Measurements from ENCODE around the gene LIF.

Gene LIF

GRCh38 chr22:30273711-30274436, 27.3 kb upstream of the LIF start:
- DNase-seq = no peak
- WGBS (ENCODE audit: insufficient coverage) = 69% methylated on average over 9 of the region's 10 CpGs
- no peak overlapping the region for H3K27ac ChIP-seq (ENCODE audit: insufficient read depth in 1 of 2, low read depth in 1 of 2, low read length in 2 of 2, poor library complexity in 1 of 2, severe bottlenecking in 2 of 2)

GRCh38 chr22:30272781-30273601, 26.4 kb upstream of the LIF start:
- H3K27ac ChIP-seq (ENCODE audit: insufficient read depth in 1 of 2, low read depth in 1 of 2, low read length in 2 of 2, poor library complexity in 1 of 2, severe bottlenecking in 2 of 2) = no peak overlapping the region
- H3K4me3 ChIP-seq (ENCODE audit: control insufficient read depth in 1 of 7, extremely low read depth in 1 of 7, insufficient read depth in 4 of 7, low read depth in 2 of 7, low read length in 6 of 7) = no peak overlapping the region
- H3K9me3 ChIP-seq (ENCODE audit: control extremely low read depth in 1 of 5, control insufficient read depth in 4 of 5, insufficient read depth in 2 of 5, low read depth in 1 of 5, low read length in 4 of 5) = no peaks in the 10 kb centered on the region
- no peaks in the 10 kb centered on the region for H3K27me3 ChIP-seq (replicated peaks in 2 of 5; ENCODE audit: control insufficient read depth in 4 of 5, insufficient read depth in 5 of 5, low read length in 4 of 5)
- H3K36me3 ChIP-seq (ENCODE audit: control insufficient read depth in 4 of 4, insufficient read depth in 4 of 4, low read length in 3 of 4) = peaks cover 0 to 23% (median 3%) of the 10 kb centered on the region in 4 experiments
- peaks cover 12 to 85% (median 70%) of the 10 kb centered on the region in 4 experiments for H3K4me1 ChIP-seq (ENCODE audit: control extremely low read depth in 1 of 4, control insufficient read depth in 4 of 4, insufficient read depth in 4 of 4, low read length in 3 of 4)
- POLR2A ChIA-PET = no interaction called here
- WGBS (ENCODE audit: insufficient coverage) = 92% methylated on average over 12 of the region's 16 CpGs
- CTCF ChIA-PET = interaction anchor here (0.6 kb wide), 1 partner anchor 212 kb away, joined by 4 read pairs; no protein-coding TSS in a partner anchor
- no peak for DNase-seq

More at GRCh38 chr22:30273711-30274436, 27.3 kb upstream of the LIF start:
- Histone ChIP-seq H3K27me3 (replicated peaks in 2 of 5; ENCODE audit: control insufficient read depth in 4 of 5, insufficient read depth in 5 of 5, low read length in 4 of 5) (no peaks in the 10 kb centered on the region), H3K9me3 (ENCODE audit: control extremely low read depth in 1 of 5, control insufficient read depth in 4 of 5, insufficient read depth in 2 of 5, low read depth in 1 of 5, low read length in 4 of 5) (no peaks in the 10 kb centered on the region), H3K36me3 (ENCODE audit: control insufficient read depth in 4 of 4, insufficient read depth in 4 of 4, low read length in 3 of 4) (peaks cover 0 to 17% (median 1%) of the 10 kb centered on the region in 4 experiments), H3K4me3 (ENCODE audit: control insufficient read depth in 1 of 7, extremely low read depth in 1 of 7, insufficient read depth in 4 of 7, low read depth in 2 of 7, low read length in 6 of 7) (no peak overlapping the region), H3K4me1 (ENCODE audit: control extremely low read depth in 1 of 4, control insufficient read depth in 4 of 4, insufficient read depth in 4 of 4, low read length in 3 of 4) (peaks cover 9 to 84% (median 68%) of the 10 kb centered on the region in 4 experiments)
- CTCF ChIA-PET = interaction anchor here (1.2 to 1.4 kb wide), 2 partner anchors 13 to 14 kb away, joined by 3 read pairs; no protein-coding TSS in a partner anchor
- POLR2A ChIA-PET = no interaction called here

- DNase-seq = peak; percentile 78 to 95 (median 94)
- H3K27me3 ChIP-seq (replicated peaks in 2 of 5; ENCODE audit: control insufficient read depth in 4 of 5, insufficient read depth in 5 of 5, low read length in 4 of 5) = no peaks in the 10 kb centered on the region
- peaks cover 12 to 86% (median 68%) of the 10 kb centered on the region in 4 experiments for H3K4me1 ChIP-seq (ENCODE audit: control extremely low read depth in 1 of 4, control insufficient read depth in 4 of 4, insufficient read depth in 4 of 4, low read length in 3 of 4)
- peak overlapping the region in 1 of 7 experiments; percentile 43 for H3K4me3 ChIP-seq (ENCODE audit: control insufficient read depth in 1 of 7, extremely low read depth in 1 of 7, insufficient read depth in 4 of 7, low read depth in 2 of 7, low read length in 6 of 7)
- peaks cover 0 to 23% (median 3%) of the 10 kb centered on the region in 4 experiments for H3K36me3 ChIP-seq (ENCODE audit: control insufficient read depth in 4 of 4, insufficient read depth in 4 of 4, low read length in 3 of 4)
- ChIA-PET CTCF (interaction anchor here (1.9 kb wide), 1 partner anchor 10 kb away, joined by 5 read pairs; no protein-coding TSS in a partner anchor), POLR2A (interaction anchor here (0.7 to 0.8 kb wide), 2 partner anchors 12 to 17 kb away, joined by 3 read pairs; no protein-coding TSS in a partner anchor)
- WGBS (ENCODE audit: insufficient coverage) = 11% methylated on average over 10 of the region's 16 CpGs
- H3K9me3 ChIP-seq (ENCODE audit: control extremely low read depth in 1 of 5, control insufficient read depth in 4 of 5, insufficient read depth in 2 of 5, low read depth in 1 of 5, low read length in 4 of 5) = no peaks in the 10 kb centered on the region
- peak overlapping the region; percentile 60 to 73 for H3K27ac ChIP-seq (ENCODE audit: insufficient read depth in 1 of 2, low read depth in 1 of 2, low read length in 2 of 2, poor library complexity in 1 of 2, severe bottlenecking in 2 of 2)
These were observed 24.3 kb upstream of the LIF start for GRCh38 chr22:30270832-30271231.

GRCh38 chr22:30268331-30268730, 21.8 kb upstream of the LIF start:
- H3K27ac ChIP-seq (ENCODE audit: insufficient read depth in 1 of 2, low read depth in 1 of 2, low read length in 2 of 2, poor library complexity in 1 of 2, severe bottlenecking in 2 of 2) = peak overlapping the region; percentile 91 to 92
- no peaks in the 10 kb centered on the region for H3K27me3 ChIP-seq (replicated peaks in 2 of 5; ENCODE audit: control insufficient read depth in 4 of 5, insufficient read depth in 5 of 5, low read length in 4 of 5)
- H3K9me3 ChIP-seq (ENCODE audit: control extremely low read depth in 1 of 5, control insufficient read depth in 4 of 5, insufficient read depth in 2 of 5, low read depth in 1 of 5, low read length in 4 of 5) = no peaks in the 10 kb centered on the region

DNA sequence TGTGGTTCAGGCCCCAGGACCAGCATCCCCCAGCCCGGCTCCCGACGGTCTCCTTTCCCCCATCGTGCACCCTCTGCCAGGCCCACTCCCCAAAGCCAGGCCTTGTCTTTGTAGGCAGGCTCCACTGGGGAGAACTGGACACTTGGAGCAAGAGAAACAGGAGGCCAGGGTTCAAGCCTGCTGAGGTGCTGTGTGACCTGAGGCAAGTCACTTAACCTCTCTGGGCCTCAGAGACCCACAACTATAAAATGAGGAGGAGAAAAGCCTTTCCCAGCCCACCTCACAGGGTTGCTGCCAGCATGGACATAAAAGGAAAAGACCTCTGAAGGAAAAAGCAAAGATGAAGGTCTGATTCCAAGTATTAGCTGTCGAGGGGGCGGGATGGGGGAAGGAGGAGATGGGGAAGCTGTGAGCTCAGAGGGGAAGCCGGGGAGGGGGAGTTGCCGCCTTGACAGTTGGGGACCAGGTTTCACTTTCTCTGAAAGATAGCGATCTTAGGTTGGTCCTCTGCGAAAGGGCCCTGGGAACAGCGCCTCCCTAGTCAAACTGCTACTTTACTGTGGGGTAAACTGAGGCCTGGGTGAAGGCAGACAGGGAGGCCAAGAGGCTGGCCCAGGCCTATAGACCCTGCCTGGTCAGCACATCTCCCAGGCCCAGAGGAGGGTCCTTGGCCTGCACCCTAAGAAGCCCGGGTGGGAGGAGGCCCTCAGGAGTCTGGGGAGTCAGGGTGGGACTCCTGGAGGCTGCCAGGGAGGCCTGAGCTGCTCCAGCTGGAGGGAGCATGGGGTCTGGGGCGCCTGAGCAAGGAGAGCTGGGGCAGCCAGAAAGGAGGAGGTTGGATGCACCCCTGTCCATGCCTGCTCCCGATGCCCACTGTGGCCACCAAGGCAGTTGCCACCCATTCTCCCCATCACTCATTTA, 21.1 kb upstream of the LIF start:
- CTCF ChIA-PET = interaction anchor here (1.6 to 1.8 kb wide), 2 partner anchors 12 to 44 kb away, joined by 3 to 5 read pairs; no protein-coding TSS in a partner anchor
- peaks cover 0 to 39% (median 4%) of the 10 kb centered on the region in 4 experiments for H3K36me3 ChIP-seq (ENCODE audit: control insufficient read depth in 4 of 4, insufficient read depth in 4 of 4, low read length in 3 of 4)
- DNase-seq = peak; percentile 83 to 96 (median 96)
- no peaks in the 10 kb centered on the region for H3K9me3 ChIP-seq (ENCODE audit: control extremely low read depth in 1 of 5, control insufficient read depth in 4 of 5, insufficient read depth in 2 of 5, low read depth in 1 of 5, low read length in 4 of 5)
- H3K27ac ChIP-seq (ENCODE audit: insufficient read depth in 1 of 2, low read depth in 1 of 2, low read length in 2 of 2, poor library complexity in 1 of 2, severe bottlenecking in 2 of 2) = peak overlapping the region; percentile 91 to 92
- 16% methylated on average over 14 of the region's 14 CpGs for WGBS (ENCODE audit: insufficient coverage)
- peaks cover 10 to 93% (median 84%) of the 10 kb centered on the region in 4 experiments for H3K4me1 ChIP-seq (ENCODE audit: control extremely low read depth in 1 of 4, control insufficient read depth in 4 of 4, insufficient read depth in 4 of 4, low read length in 3 of 4)
- peak overlapping the region in 5 of 7 experiments; percentile 1 to 83 (median 75) for H3K4me3 ChIP-seq (ENCODE audit: control insufficient read depth in 1 of 7, extremely low read depth in 1 of 7, insufficient read depth in 4 of 7, low read depth in 2 of 7, low read length in 6 of 7)
- POLR2A ChIA-PET = interaction anchor here (0.6 to 2.8 kb wide), 5 partner anchors 9 to 89 kb away, joined by 3 to 8 read pairs (median 3); partner anchors contain the start of genes CCDC157 and SF3A1
- H3K27me3 ChIP-seq (replicated peaks in 2 of 5; ENCODE audit: control insufficient read depth in 4 of 5, insufficient read depth in 5 of 5, low read length in 4 of 5) = no peaks in the 10 kb centered on the region

More at GRCh38 chr22:30268331-30268730, 21.8 kb upstream of the LIF start:
- H3K4me3 ChIP-seq (ENCODE audit: control insufficient read depth in 1 of 7, extremely low read depth in 1 of 7, insufficient read depth in 4 of 7, low read depth in 2 of 7, low read length in 6 of 7) = peak overlapping the region in 4 of 7 experiments; percentile 30 to 83 (median 72)
- peaks cover 10 to 93% (median 81%) of the 10 kb centered on the region in 4 experiments for H3K4me1 ChIP-seq (ENCODE audit: control extremely low read depth in 1 of 4, control insufficient read depth in 4 of 4, insufficient read depth in 4 of 4, low read length in 3 of 4)
- CTCF ChIA-PET = interaction anchor here (1.6 to 1.8 kb wide), 2 partner anchors 13 to 43 kb away, joined by 3 to 5 read pairs; no protein-coding TSS in a partner anchor
- POLR2A ChIA-PET = interaction anchor here (0.6 kb wide), 1 partner anchor 17 kb away, joined by 3 read pairs; no protein-coding TSS in a partner anchor
- DNase-seq = no peak
- peaks cover 0 to 39% (median 5%) of the 10 kb centered on the region in 4 experiments for H3K36me3 ChIP-seq (ENCODE audit: control insufficient read depth in 4 of 4, insufficient read depth in 4 of 4, low read length in 3 of 4)
- 78% methylated on average over 8 of the region's 8 CpGs for WGBS (ENCODE audit: insufficient coverage)
